Measurements from ENCODE around the gene ALG3. TPM values are rescaled to one million over a fixed set of nuclear protein-coding genes. Genes with fewer than 3 reads are reported as not detected.
A peak's percentile ranks its signal among the peaks of the same experiment; 100 is the strongest.

ALG3 gene
- total RNA-seq, 2 experiments from 2014 or later = 45.3 to 60.2 TPM

- no peaks in the 10 kb centered on the region for H3K9me3 ChIP-seq (ENCODE audit: low read length)
- no peak overlapping the region for H3K4me3 ChIP-seq (ENCODE audit: low read depth, low read length, poor library complexity, severe bottlenecking)
- intact Hi-C loops (cut with micrococcal nuclease; ENCODE audit: unreplicated experiment) = no loop called here
- no peak for DNase-seq (ENCODE audit: low spot score)
- TF ChIP-seq, protein P1, sequence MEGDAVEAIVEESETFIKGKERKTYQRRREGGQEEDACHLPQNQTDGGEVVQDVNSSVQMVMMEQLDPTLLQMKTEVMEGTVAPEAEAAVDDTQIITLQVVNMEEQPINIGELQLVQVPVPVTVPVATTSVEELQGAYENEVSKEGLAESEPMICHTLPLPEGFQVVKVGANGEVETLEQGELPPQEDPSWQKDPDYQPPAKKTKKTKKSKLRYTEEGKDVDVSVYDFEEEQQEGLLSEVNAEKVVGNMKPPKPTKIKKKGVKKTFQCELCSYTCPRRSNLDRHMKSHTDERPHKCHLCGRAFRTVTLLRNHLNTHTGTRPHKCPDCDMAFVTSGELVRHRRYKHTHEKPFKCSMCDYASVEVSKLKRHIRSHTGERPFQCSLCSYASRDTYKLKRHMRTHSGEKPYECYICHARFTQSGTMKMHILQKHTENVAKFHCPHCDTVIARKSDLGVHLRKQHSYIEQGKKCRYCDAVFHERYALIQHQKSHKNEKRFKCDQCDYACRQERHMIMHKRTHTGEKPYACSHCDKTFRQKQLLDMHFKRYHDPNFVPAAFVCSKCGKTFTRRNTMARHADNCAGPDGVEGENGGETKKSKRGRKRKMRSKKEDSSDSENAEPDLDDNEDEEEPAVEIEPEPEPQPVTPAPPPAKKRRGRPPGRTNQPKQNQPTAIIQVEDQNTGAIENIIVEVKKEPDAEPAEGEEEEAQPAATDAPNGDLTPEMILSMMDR (conservative IDR thresholded peaks at IDR 0.05; ENCODE audit: low read length) = no peak
- TF ChIP-seq EZH2phosphoT487 (IDR thresholded peaks at IDR 0.05; ENCODE audit: borderline replicate concordance, low read depth, low read length) = no peak
- H3K4me1 ChIP-seq (ENCODE audit: insufficient read depth, low read length, poor library complexity, severe bottlenecking) = peaks cover 3% of the 10 kb centered on the region
- POLR2A ChIA-PET = interaction anchor here (0.6 kb wide), 1 partner anchor 9 kb away, joined by 3 read pairs; no protein-coding TSS in a partner anchor
- H3K9me2 ChIP-seq (ENCODE audit: insufficient read depth, low read length) = no peaks in the 10 kb centered on the region
- H3K36me3 ChIP-seq (ENCODE audit: insufficient read depth, low read length) = no peaks in the 10 kb centered on the region
- peak overlapping the region; percentile 80; the same call in 1 of the 2 replicates for H3K4me2 ChIP-seq (ENCODE audit: low read length)
- no TSS peak for BruUV-seq (replicated peaks)
- CTCF ChIA-PET (ENCODE audit: unreplicated experiment) = interaction anchor here (0.6 kb wide), 1 partner anchor 242 kb away, joined by 3 read pairs; no protein-coding TSS in a partner anchor
- no peak overlapping the region for H2AFZ ChIP-seq (ENCODE audit: low read length)
- H3K27ac ChIP-seq (ENCODE audit: low read depth, low read length, poor library complexity, severe bottlenecking) = no peak overlapping the region
- no peaks in the 10 kb centered on the region for H3K79me2 ChIP-seq (ENCODE audit: insufficient read depth, low read depth, low read length)
- H4K20me1 ChIP-seq (ENCODE audit: insufficient read depth, low read length) = no peaks in the 10 kb centered on the region
These were observed 11.3 kb upstream of the ALG3 start for GRCh38 chr3:184259878-184260723.

- no peaks in the 10 kb centered on the region for H3K79me2 ChIP-seq (ENCODE audit: insufficient read depth, low read depth, low read length)
- H3K9me2 ChIP-seq (ENCODE audit: insufficient read depth, low read length) = no peaks in the 10 kb centered on the region
- intact Hi-C loops (cut with micrococcal nuclease; ENCODE audit: unreplicated experiment) = no loop called here
- no peaks in the 10 kb centered on the region for H3K36me3 ChIP-seq (ENCODE audit: insufficient read depth, low read length)
- H2AFZ ChIP-seq (ENCODE audit: low read length) = no peak overlapping the region
- DNase-seq (ENCODE audit: low spot score) = no peak
- TF ChIP-seq EZH2phosphoT487 (IDR thresholded peaks at IDR 0.05; ENCODE audit: borderline replicate concordance, low read depth, low read length) = no peak
- TF ChIP-seq, protein P1 (conservative IDR thresholded peaks at IDR 0.05; ENCODE audit: low read length) = no peak
- ChIA-PET POLR2A (no interaction called here), CTCF (ENCODE audit: unreplicated experiment) (no interaction called here)
- no peak overlapping the region for H3K4me2 ChIP-seq (ENCODE audit: low read length)
- no peak overlapping the region for H3K27ac ChIP-seq (ENCODE audit: low read depth, low read length, poor library complexity, severe bottlenecking)
- no peaks in the 10 kb centered on the region for H4K20me1 ChIP-seq (ENCODE audit: insufficient read depth, low read length)
- no peaks in the 10 kb centered on the region for H3K9me3 ChIP-seq (ENCODE audit: low read length)
- no TSS peak for BruUV-seq (replicated peaks)
- no peak overlapping the region for H3K4me3 ChIP-seq (ENCODE audit: low read depth, low read length, poor library complexity, severe bottlenecking)
- H3K4me1 ChIP-seq (ENCODE audit: insufficient read depth, low read length, poor library complexity, severe bottlenecking) = peaks cover 3% of the 10 kb centered on the region
These were observed 10.7 kb upstream of the ALG3 start for GRCh38 chr3:184259396-184259877.

GRCh38 chr3:184258926-184259325, 10.2 kb upstream of the ALG3 start:
- BruUV-seq (replicated peaks) = no TSS peak
- ChIA-PET CTCF (ENCODE audit: unreplicated experiment) (no interaction called here), POLR2A (no interaction called here)
- Histone ChIP-seq H2AFZ (ENCODE audit: low read length) (no peak overlapping the region), H3K9me3 (ENCODE audit: low read length) (no peaks in the 10 kb centered on the region), H3K9me2 (ENCODE audit: insufficient read depth, low read length) (no peaks in the 10 kb centered on the region), H3K4me1 (ENCODE audit: insufficient read depth, low read length, poor library complexity, severe bottlenecking) (peaks cover 3% of the 10 kb centered on the region), H3K4me3 (ENCODE audit: low read depth, low read length, poor library complexity, severe bottlenecking) (no peak overlapping the region), H3K36me3 (ENCODE audit: insufficient read depth, low read length) (no peaks in the 10 kb centered on the region), H4K20me1 (ENCODE audit: insufficient read depth, low read length) (no peaks in the 10 kb centered on the region), H3K79me2 (ENCODE audit: insufficient read depth, low read depth, low read length) (no peaks in the 10 kb centered on the region), H3K4me2 (ENCODE audit: low read length) (no peak overlapping the region), H3K27ac (ENCODE audit: low read depth, low read length, poor library complexity, severe bottlenecking) (no peak overlapping the region)
- DNase-seq (ENCODE audit: low spot score) = no peak
- intact Hi-C loops (cut with micrococcal nuclease; ENCODE audit: unreplicated experiment) = no loop called here
- no peak for TF ChIP-seq EZH2phosphoT487 (IDR thresholded peaks at IDR 0.05; ENCODE audit: borderline replicate concordance, low read depth, low read length)
- TF ChIP-seq, protein P1 (conservative IDR thresholded peaks at IDR 0.05; ENCODE audit: low read length) = no peak

Data from OCI-LY7 (cell line).